ENCODE data around the gene PRDM16.

DNA sequence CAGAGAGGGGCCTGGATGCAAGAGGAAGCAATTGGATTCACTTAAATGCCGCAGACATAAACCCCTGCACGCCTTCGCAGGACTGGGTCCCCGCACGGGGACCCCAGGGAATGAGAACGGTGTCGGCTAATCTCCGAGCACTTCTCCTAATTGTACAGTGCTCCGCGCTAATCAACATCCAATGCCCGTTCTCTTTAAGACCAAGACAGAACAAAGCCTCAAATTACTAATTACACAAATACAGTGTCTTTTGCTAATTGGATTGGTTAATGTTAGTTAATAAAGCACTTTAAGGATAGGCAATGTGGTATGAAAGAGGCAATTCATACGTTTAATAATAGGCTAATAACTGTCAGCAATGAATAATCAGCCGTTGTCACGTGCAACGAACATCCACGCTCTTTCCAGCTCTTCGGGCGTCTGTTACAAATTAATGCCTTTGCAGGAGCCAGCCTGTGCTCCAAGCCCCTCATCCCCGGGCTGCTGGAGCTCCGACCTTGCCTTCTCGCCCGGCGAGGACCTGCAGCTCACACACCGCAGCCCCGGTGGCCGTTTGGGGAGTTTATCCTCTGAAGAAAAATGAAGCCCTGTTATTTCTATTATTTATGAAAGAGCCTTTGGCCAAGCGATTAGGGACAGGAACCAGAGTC, 157.8 kb downstream of the PRDM16 start:
- TF ChIP-seq, protein P1, sequence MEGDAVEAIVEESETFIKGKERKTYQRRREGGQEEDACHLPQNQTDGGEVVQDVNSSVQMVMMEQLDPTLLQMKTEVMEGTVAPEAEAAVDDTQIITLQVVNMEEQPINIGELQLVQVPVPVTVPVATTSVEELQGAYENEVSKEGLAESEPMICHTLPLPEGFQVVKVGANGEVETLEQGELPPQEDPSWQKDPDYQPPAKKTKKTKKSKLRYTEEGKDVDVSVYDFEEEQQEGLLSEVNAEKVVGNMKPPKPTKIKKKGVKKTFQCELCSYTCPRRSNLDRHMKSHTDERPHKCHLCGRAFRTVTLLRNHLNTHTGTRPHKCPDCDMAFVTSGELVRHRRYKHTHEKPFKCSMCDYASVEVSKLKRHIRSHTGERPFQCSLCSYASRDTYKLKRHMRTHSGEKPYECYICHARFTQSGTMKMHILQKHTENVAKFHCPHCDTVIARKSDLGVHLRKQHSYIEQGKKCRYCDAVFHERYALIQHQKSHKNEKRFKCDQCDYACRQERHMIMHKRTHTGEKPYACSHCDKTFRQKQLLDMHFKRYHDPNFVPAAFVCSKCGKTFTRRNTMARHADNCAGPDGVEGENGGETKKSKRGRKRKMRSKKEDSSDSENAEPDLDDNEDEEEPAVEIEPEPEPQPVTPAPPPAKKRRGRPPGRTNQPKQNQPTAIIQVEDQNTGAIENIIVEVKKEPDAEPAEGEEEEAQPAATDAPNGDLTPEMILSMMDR (IDR thresholded peaks at IDR 0.05), result no peak
- TF ChIP-seq EP300 (IDR thresholded peaks at IDR 0.05), result no peak
- TF ChIP-seq POLR2A (IDR thresholded peaks at IDR 0.05), result no peak
